KMS-11 (cell line): ENCODE measurements around the gene POLR3E.

ENCODE experiments used
- H2AFZ ChIP-seq: fragments of 200-600 bp; sonication (generic); 2 replicates; pipeline ENCODE4 v1.6.1; 2016; ENCODE audit warnings: antibody characterized with exemption, mixed run types, low read depth
- H3K27ac ChIP-seq: fragments of 200-600 bp; sonication (generic); 2 replicates; pipeline ENCODE4 v1.6.1; 2016; ENCODE audit warnings: mild to moderate bottlenecking, mixed run types
- H3K27me3 ChIP-seq: fragments of 200-600 bp; sonication (generic); 2 replicates; pipeline ENCODE4 v1.6.1; 2017; ENCODE audit warnings: mild to moderate bottlenecking, low read depth, mixed run types, moderate library complexity; ENCODE audit not compliant: insufficient read depth
- H3K36me3 ChIP-seq: fragments of 200-600 bp; sonication (generic); 2 replicates; pipeline ENCODE4 v1.6.1; 2017; ENCODE audit warnings: mild to moderate bottlenecking, mixed run types; ENCODE audit not compliant: insufficient read depth
- H3K4me1 ChIP-seq: fragments of 200-600 bp; sonication (generic); 2 replicates; pipeline ENCODE4 v1.6.1; 2016; ENCODE audit warnings: mild to moderate bottlenecking, low read depth, mixed run types; ENCODE audit not compliant: poor library complexity, severe bottlenecking
- H3K4me2 ChIP-seq: fragments of 200-600 bp; sonication (generic); 2 replicates; pipeline ENCODE4 v1.7.0; 2016; ENCODE audit warnings: mild to moderate bottlenecking, mixed run types
- H3K4me3 ChIP-seq: fragments of 200-600 bp; sonication (generic); IDR thresholded peaks from 2 replicates; pipeline ENCODE4 v1.6.1; 2017; ENCODE audit warnings: low read depth, low read length, mixed read lengths; ENCODE audit not compliant: insufficient read depth
- H3K79me2 ChIP-seq: fragments of 200-600 bp; sonication (generic); 2 replicates; pipeline ENCODE4 v1.6.1; 2016; ENCODE audit warnings: low read depth, mixed run types; ENCODE audit not compliant: insufficient read depth
- H3K9ac ChIP-seq: fragments of 200-600 bp; sonication (generic); 2 replicates; pipeline ENCODE4 v1.6.1; 2016; ENCODE audit warnings: mild to moderate bottlenecking, mixed run types
- H4K20me1 ChIP-seq: fragments of 200-600 bp; sonication (generic); 2 replicates; pipeline ENCODE4 v1.6.1; 2016; ENCODE audit warnings: mild to moderate bottlenecking, mixed run types; ENCODE audit not compliant: insufficient read depth
- TF ChIP-seq, protein P1 (sequence below): fragments of 200-600 bp; sonication (generic); conservative IDR thresholded peaks from 2 replicates; pipeline ENCODE4 v1.6.1; 2017; ENCODE audit warnings: low read depth, mild to moderate bottlenecking, antibody characterized with exemption, low read length, moderate library complexity, mixed read lengths

POLR3E gene

DNA sequence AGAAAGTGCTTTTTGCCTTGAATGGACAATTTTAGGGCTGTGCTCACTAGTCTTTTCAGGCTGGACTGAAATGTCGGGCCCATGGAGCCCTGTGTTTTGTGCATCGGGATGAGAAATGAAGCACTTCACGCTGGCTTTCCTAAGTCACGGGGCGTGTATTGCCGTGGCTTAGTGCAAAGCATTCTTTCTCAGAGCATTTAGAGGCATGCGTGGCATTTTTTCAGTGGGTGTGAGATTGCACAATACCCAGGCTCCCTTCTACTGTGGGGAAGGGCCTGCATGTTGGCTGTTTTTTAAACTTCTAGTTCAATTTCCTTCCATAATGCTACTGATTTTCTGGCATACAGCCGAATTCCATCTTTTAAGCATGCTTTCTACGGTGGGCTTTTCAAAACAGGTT is 12.6 kb upstream of the POLR3E start:
- H3K4me1 ChIP-seq: no peaks in the 10 kb centered on the region
- TF ChIP-seq, protein P1, sequence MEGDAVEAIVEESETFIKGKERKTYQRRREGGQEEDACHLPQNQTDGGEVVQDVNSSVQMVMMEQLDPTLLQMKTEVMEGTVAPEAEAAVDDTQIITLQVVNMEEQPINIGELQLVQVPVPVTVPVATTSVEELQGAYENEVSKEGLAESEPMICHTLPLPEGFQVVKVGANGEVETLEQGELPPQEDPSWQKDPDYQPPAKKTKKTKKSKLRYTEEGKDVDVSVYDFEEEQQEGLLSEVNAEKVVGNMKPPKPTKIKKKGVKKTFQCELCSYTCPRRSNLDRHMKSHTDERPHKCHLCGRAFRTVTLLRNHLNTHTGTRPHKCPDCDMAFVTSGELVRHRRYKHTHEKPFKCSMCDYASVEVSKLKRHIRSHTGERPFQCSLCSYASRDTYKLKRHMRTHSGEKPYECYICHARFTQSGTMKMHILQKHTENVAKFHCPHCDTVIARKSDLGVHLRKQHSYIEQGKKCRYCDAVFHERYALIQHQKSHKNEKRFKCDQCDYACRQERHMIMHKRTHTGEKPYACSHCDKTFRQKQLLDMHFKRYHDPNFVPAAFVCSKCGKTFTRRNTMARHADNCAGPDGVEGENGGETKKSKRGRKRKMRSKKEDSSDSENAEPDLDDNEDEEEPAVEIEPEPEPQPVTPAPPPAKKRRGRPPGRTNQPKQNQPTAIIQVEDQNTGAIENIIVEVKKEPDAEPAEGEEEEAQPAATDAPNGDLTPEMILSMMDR: no peak
- H3K9ac ChIP-seq: no peak overlapping the region
- H4K20me1 ChIP-seq: no peaks in the 10 kb centered on the region
- no peaks in the 10 kb centered on the region for H3K79me2 ChIP-seq
- no peak overlapping the region for H3K27ac ChIP-seq
- H3K36me3 ChIP-seq: no peaks in the 10 kb centered on the region
- H2AFZ ChIP-seq: no peak overlapping the region
- H3K4me3 ChIP-seq: no peak overlapping the region
- no peaks in the 10 kb centered on the region for H3K27me3 ChIP-seq
- H3K4me2 ChIP-seq: no peak overlapping the region

DNA sequence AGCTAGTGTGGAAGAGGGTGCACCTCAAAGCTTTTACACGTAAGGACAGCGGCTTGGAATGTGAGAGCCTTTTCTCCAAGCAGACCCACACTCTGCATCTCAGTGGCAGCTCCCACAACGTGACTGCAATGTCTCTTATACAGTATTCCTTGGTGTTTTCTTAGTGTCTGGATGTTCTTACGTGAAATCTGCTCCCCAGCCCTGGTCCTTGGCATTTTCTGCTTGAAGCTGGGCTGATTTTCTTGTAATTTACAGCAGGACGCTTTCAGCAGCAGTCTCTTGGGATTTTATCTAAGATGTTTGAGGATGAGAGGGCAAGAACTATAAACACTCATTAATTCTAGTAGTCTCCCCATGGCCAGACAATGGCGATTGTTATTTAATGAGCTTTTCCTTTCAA is 12.1 kb upstream of the POLR3E start:
- Histone ChIP-seq H3K4me3 (no peak overlapping the region), H3K4me1 (no peaks in the 10 kb centered on the region), H4K20me1 (no peaks in the 10 kb centered on the region), H3K27me3 (no peaks in the 10 kb centered on the region), H3K36me3 (no peaks in the 10 kb centered on the region), H2AFZ (no peak overlapping the region), H3K27ac (no peak overlapping the region), H3K79me2 (no peaks in the 10 kb centered on the region), H3K9ac (no peak overlapping the region), H3K4me2 (no peak overlapping the region)
- TF ChIP-seq, protein P1: no peak

DNA sequence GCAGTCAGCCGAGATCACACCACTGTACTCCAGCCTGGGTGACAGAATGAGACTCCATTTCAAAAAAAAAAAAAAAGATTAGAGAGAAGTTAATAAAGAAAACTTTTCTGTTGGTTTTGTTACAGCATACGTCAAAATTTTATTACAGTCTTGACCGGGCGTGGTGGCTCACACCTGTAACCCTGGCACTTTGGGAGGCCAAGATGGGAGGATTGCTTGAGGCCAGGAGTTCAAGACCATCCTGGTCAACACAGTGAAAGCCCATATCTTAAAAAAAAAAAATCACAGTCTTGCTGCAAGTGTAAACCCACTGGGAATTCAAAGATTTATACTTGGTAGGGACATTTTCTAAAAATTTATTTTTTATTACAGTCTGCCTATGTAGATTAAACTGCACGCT is 6.2 kb upstream of the POLR3E start:
- Histone ChIP-seq H3K27me3 (no peaks in the 10 kb centered on the region), H2AFZ (no peak overlapping the region), H3K79me2 (no peaks in the 10 kb centered on the region), H3K4me2 (no peak overlapping the region), H3K4me1 (peaks cover 7% of the 10 kb centered on the region), H4K20me1 (no peaks in the 10 kb centered on the region), H3K27ac (no peak overlapping the region), H3K4me3 (no peak overlapping the region), H3K36me3 (no peaks in the 10 kb centered on the region), H3K9ac (no peak overlapping the region)
- TF ChIP-seq, protein P1: no peak

DNA sequence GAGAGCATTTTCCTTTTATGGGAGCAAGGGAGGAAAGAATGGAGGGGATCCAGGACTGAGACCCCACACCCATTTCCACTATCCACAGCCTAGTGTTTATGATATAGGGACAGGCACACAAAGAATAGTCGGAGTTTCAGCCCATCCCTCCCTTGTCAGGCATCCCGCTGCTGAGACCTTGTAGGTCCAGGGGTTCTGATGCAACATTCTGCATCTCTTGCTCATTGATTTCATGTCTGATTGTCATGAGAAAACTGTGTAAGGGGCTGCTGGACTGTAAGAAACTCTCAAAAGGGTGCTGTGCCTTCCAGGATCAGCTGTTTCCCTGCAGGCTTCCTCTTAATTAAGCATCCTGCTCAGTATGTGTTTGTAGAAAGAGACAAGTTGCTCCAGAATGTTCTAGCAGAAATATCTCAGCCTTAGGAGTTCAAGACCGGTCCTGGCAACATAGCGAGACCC is 5.3 kb upstream of the POLR3E start:
- no peaks in the 10 kb centered on the region for H3K79me2 ChIP-seq
- no peak overlapping the region for H3K4me3 ChIP-seq
- no peak overlapping the region for H3K27ac ChIP-seq
- no peak overlapping the region for H3K4me2 ChIP-seq
- H3K27me3 ChIP-seq: no peaks in the 10 kb centered on the region
- H3K4me1 ChIP-seq: peaks cover 10% of the 10 kb centered on the region
- H2AFZ ChIP-seq: no peak overlapping the region
- no peak overlapping the region for H3K9ac ChIP-seq
- H4K20me1 ChIP-seq: no peaks in the 10 kb centered on the region
- TF ChIP-seq, protein P1: no peak
- H3K36me3 ChIP-seq: no peaks in the 10 kb centered on the region
